H1 (cell line): ENCODE data around the gene NHSL2. TPM values are rescaled to one million over a fixed set of nuclear protein-coding genes. Genes with fewer than 3 reads are reported as not detected.

ENCODE experiments used
- CTCF ChIA-PET: fragments of 300-600 bp; sonication (Branson Sonifier 250); formaldehyde crosslinking; loops from one replicate; lab custom pipeline; 2021; ENCODE audit not compliant: partially characterized antibody; lab: Charles Lee
- POLR2A ChIA-PET: fragments of 300-600 bp; sonication (Branson Sonifier 250); formaldehyde crosslinking; loops from one replicate; lab custom pipeline; 2021; ENCODE audit warnings: inconsistent platforms; ENCODE audit not compliant: partially characterized antibody; lab: Charles Lee
- DNase-seq, 2 experiments: peaks; one replicate each; pipeline versions ENCODE4 v3.0.0 to v3.0.0-alpha.2; 2010 to 2022; ENCODE audit warnings: low spot score in 2 of 2, low read depth in 1 of 2, mixed read lengths in 1 of 2
- FAIRE-seq: peaks from 2 replicates; lab custom pipeline; 2011; peaks lifted over from hg19 to GRCh38; lab: Jason Lieb, UNC
- H2AFZ ChIP-seq: 2 replicates; pipeline ENCODE4 v1.8.1; 2012; ENCODE audit warnings: low read length, inconsistent platforms
- H2AK5ac ChIP-seq: 2 replicates; pipeline ENCODE4 v1.6.1; 2013; ENCODE audit warnings: low read depth, low read length
- H2BK120ac ChIP-seq: replicated peaks from 2 replicates; pipeline ENCODE3; 2013; ENCODE audit warnings: low read depth, low read length, inconsistent platforms
- H2BK12ac ChIP-seq: 2 replicates; pipeline ENCODE4 v1.6.1; 2013; ENCODE audit warnings: low read depth, low read length
- H2BK15ac ChIP-seq: 2 replicates; pipeline ENCODE4 v1.6.1; 2013; ENCODE audit warnings: low read length
- H2BK20ac ChIP-seq: 2 replicates; pipeline ENCODE4 v1.6.1; 2013; ENCODE audit warnings: low read length
- H2BK5ac ChIP-seq: 2 replicates; pipeline ENCODE4 v1.6.1; 2013; ENCODE audit warnings: low read depth, low read length
- H3K14ac ChIP-seq: 2 replicates; pipeline ENCODE4 v1.6.1; 2013; ENCODE audit warnings: inconsistent platforms; ENCODE audit not compliant: insufficient read length
- H3K18ac ChIP-seq: 2 replicates; pipeline ENCODE4 v1.6.1; 2013; ENCODE audit warnings: low read length; ENCODE audit errors: extremely low read depth
- H3K23ac ChIP-seq: 2 replicates; pipeline ENCODE4 v1.6.1; 2013; ENCODE audit warnings: inconsistent platforms; ENCODE audit not compliant: insufficient read length
- H3K23me2 ChIP-seq: 2 replicates; pipeline ENCODE4 v1.6.1; 2013; ENCODE audit warnings: low read depth, low read length
- H3K27ac ChIP-seq: 2 replicates; pipeline ENCODE4 v1.6.1; 2011; ENCODE audit warnings: low read depth, low read length, inconsistent platforms
- H3K27me3 ChIP-seq, 4 experiments: replicated peaks in 1 of 4; 1 replicate in 1 of 4; 2 replicates in 3 of 4; pipeline versions ENCODE4 v1.6.1 to v1.8.1; 2011 to 2013; ENCODE audit warnings: low read length in 3 of 4, mild to moderate bottlenecking in 3 of 4, inconsistent platforms in 2 of 4, mixed read lengths in 2 of 4, moderate library complexity in 1 of 4; ENCODE audit not compliant: control insufficient read depth in 3 of 4, insufficient read depth in 3 of 4; ENCODE audit errors: extremely low read depth in 1 of 4
- H3K36me3 ChIP-seq, 4 experiments: 2 replicates each; pipeline versions ENCODE4 v1.6.1 to v1.8.1; 2011 to 2013; ENCODE audit warnings: mild to moderate bottlenecking in 4 of 4, low read length in 3 of 4, moderate library complexity in 2 of 4, control low read depth in 1 of 4, inconsistent platforms in 1 of 4; ENCODE audit not compliant: insufficient read depth in 4 of 4, control insufficient read depth in 2 of 4
- H3K4ac ChIP-seq: replicated peaks from 2 replicates; pipeline ENCODE3; 2013; ENCODE audit warnings: low read length, low read depth, mixed read lengths, inconsistent platforms; ENCODE audit not compliant: insufficient read length
- H3K4me1 ChIP-seq, 4 experiments: replicated peaks in 1 of 4; 1 replicate in 1 of 4; 2 replicates in 3 of 4; pipeline versions ENCODE4 v1.6.1 to v1.8.1; 2011 to 2013; ENCODE audit warnings: low read length in 3 of 4, inconsistent platforms in 2 of 4, mixed read lengths in 1 of 4; ENCODE audit not compliant: insufficient read depth in 4 of 4, control insufficient read depth in 3 of 4
- H3K4me2 ChIP-seq, 2 experiments: 2 replicates each; pipeline versions ENCODE4 v1.6.1 to v1.8.1; 2011 to 2013; ENCODE audit warnings: low read depth in 2 of 2, low read length in 2 of 2, control low read depth in 1 of 2, inconsistent platforms in 1 of 2, mild to moderate bottlenecking in 1 of 2; ENCODE audit not compliant: insufficient read depth in 1 of 2
- H3K4me3 ChIP-seq, 4 experiments: fragments of 200-600, 300-600 bp in 1 of 4; sonication (generic), shearing (Covaris generic), sonication (Bioruptor Twin) in 1 of 4; 2 replicates each; pipeline versions ENCODE4 v1.5.1 to v1.8.1; 2011 to 2016; ENCODE audit warnings: low read length in 4 of 4, low read depth in 3 of 4, control low read depth in 2 of 4, inconsistent platforms in 2 of 4, mild to moderate bottlenecking in 2 of 4, mixed read lengths in 1 of 4, moderate library complexity in 1 of 4; ENCODE audit not compliant: insufficient read depth in 2 of 4; ENCODE audit errors: extremely low read depth in 1 of 4
- H3K56ac ChIP-seq: replicated peaks from 2 replicates; pipeline ENCODE3; 2013; ENCODE audit warnings: low read depth, mild to moderate bottlenecking, mixed read lengths, low read length, inconsistent platforms; ENCODE audit not compliant: insufficient read length
- H3K79me1 ChIP-seq: 2 replicates; pipeline ENCODE4 v1.6.1; 2013; ENCODE audit warnings: low read depth, low read length, control low read depth
- H3K79me2 ChIP-seq, 2 experiments: 2 replicates each; pipeline versions ENCODE4 v1.6.1 to v1.8.1; 2012 to 2013; ENCODE audit warnings: low read length in 2 of 2, mild to moderate bottlenecking in 2 of 2, inconsistent platforms in 1 of 2; ENCODE audit not compliant: insufficient read depth in 2 of 2, control insufficient read depth in 1 of 2
- H3K9ac ChIP-seq, 4 experiments: replicated peaks in 1 of 4; 1 replicate in 1 of 4; 2 replicates in 3 of 4; pipeline versions ENCODE4 v1.6.1 to v1.8.1; 2011 to 2013; ENCODE audit warnings: low read depth in 3 of 4, low read length in 3 of 4, control low read depth in 2 of 4, mild to moderate bottlenecking in 2 of 4, moderate library complexity in 2 of 4, inconsistent platforms in 1 of 4; ENCODE audit errors: extremely low read depth in 1 of 4
- H3K9me3 ChIP-seq, 2 experiments: 2 replicates each; pipeline versions ENCODE4 v1.6.1 to v1.8.1; 2012 to 2013; ENCODE audit warnings: mild to moderate bottlenecking in 2 of 2, moderate library complexity in 2 of 2, control low read depth in 1 of 2, inconsistent platforms in 1 of 2, low read depth in 1 of 2, low read length in 1 of 2, mixed read lengths in 1 of 2; ENCODE audit not compliant: insufficient read depth in 2 of 2
- H4K20me1 ChIP-seq, 2 experiments: replicated peaks in 1 of 2; 2 replicates each; pipeline versions ENCODE3 to v1.8.1; 2011 to 2013; ENCODE audit warnings: inconsistent platforms in 2 of 2, low read length in 2 of 2, mild to moderate bottlenecking in 1 of 2; ENCODE audit not compliant: insufficient read depth in 2 of 2, control insufficient read depth in 1 of 2
- H4K5ac ChIP-seq: 2 replicates; pipeline ENCODE4 v1.6.1; 2013; ENCODE audit warnings: low read length, low read depth, mixed read lengths, inconsistent platforms; ENCODE audit not compliant: insufficient read length
- H4K8ac ChIP-seq: 2 replicates; pipeline ENCODE4 v1.8.0; 2013; ENCODE audit warnings: mild to moderate bottlenecking, moderate library complexity, low read length, inconsistent platforms; ENCODE audit not compliant: insufficient read depth; ENCODE audit errors: extremely low read depth
- H4K91ac ChIP-seq: replicated peaks from 2 replicates; pipeline ENCODE3; 2013; ENCODE audit warnings: low read length, mixed read lengths, inconsistent platforms; ENCODE audit not compliant: insufficient read length
- CEBPB ChIP-seq: IDR thresholded peaks from 2 replicates; pipeline ENCODE4 v1.6.1; 2012; ENCODE audit warnings: low read depth, low read length
- JUND ChIP-seq: IDR thresholded peaks from 2 replicates; pipeline ENCODE4 v1.6.1; 2011; ENCODE audit warnings: mild to moderate bottlenecking, improper control_type of control experiment, low read length
- KDM1A ChIP-seq: fragments of 200-600, 300-600 bp; sonication (generic); IDR thresholded peaks from 2 replicates; pipeline ENCODE4 v1.7.1; 2016; ENCODE audit warnings: mild to moderate bottlenecking, low read length, borderline replicate concordance
- WGBS, 2 experiments: shearing (Covaris generic) in 1 of 2; methylation state at CpG; one replicate each; pipeline versions ENCODE4 v1.1.6 to v1.1.7; 2013 to 2015; ENCODE audit warnings: low lambda C conversion rate in 2 of 2, mixed read lengths in 2 of 2, inconsistent platforms in 1 of 2, low coverage in 1 of 2, missing lambda C conversion rate in 1 of 2; ENCODE audit not compliant: insufficient replicate concordance in 2 of 2, insufficient coverage in 1 of 2, insufficient read length in 1 of 2; ENCODE audit errors: extremely low coverage in 1 of 2, missing lambda C conversion rate in 1 of 2; 5-methylcytosine and 5-hydroxymethylcytosine counted together
- polyA plus RNA-seq, 7 experiments: library from polyadenylated mRNA; depleted of rRNA in 3 of 7; stranded (reverse) in 5 of 7; unstranded in 2 of 7; fragments of >200 nt in 5 of 7; fragments of 200-250 nt in 2 of 7; gene quantifications; 1 replicate in 5 of 7; 2 replicates in 1 of 7; 4 replicates in 1 of 7; pipeline versions ENCODE4 v1.2.1 to v1.2.3, GENCODE V29; 2011 to 2013; ENCODE audit warnings: missing spikeins in 2 of 7, mixed read lengths in 2 of 7
- total RNA-seq: library from RNA; stranded (reverse); fragmentation: NEBNext Ultra II Directional; extraction: Animal tissue kit (Norgen Biotek cat#: 25700); gene quantifications from 2 replicates; pipeline ENCODE4 v1.2.1, GENCODE V29; 2021
- TF ChIP-seq, protein P1 (sequence below): IDR thresholded peaks from 2 replicates; pipeline ENCODE4 v1.6.1; 2011; ENCODE audit warnings: low read length, improper control_type of control experiment

NHSL2 gene
- total and polyA plus RNA-seq, 2 of the 8 experiments (the other 6 are each of a cell fraction or from before 2014, with no cell fraction given): 3.7 to 7.2 TPM

DNA sequence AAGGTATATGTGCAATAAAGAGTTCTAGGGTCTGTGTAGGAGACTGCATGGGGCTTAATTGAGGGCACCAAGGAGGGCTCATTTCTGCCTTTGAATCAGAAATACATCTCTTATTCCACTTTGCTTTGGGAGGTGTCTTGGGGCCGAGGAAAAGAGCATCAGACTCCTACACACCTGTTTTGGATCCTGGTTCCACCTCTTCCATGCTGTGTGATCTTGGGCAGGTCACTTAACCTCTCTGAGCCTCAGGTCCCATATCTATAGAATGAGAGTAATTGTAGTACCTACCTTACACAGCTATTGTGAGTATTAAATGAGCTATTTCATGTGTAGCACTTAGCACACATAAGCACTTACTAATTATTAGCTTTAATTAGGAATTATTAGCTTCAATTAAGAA, 120.5 kb downstream of the NHSL2 start:
- H2BK15ac ChIP-seq: no peak overlapping the region
- no peaks in the 10 kb centered on the region for H3K79me2 ChIP-seq
- CTCF ChIA-PET: interaction anchor here (0.8 to 1.7 kb wide), 3 partner anchors 9 to 11 kb away, joined by 3 to 5 read pairs (median 5); no protein-coding TSS in a partner anchor
- H3K4me3 ChIP-seq: no peak overlapping the region
- no peak overlapping the region for H4K8ac ChIP-seq
- H3K27ac ChIP-seq: no peak overlapping the region
- H3K79me1 ChIP-seq: no peaks in the 10 kb centered on the region
- H3K4ac ChIP-seq: no peak overlapping the region
- H2AFZ ChIP-seq: no peak overlapping the region
- POLR2A ChIA-PET: interaction anchor here (0.6 to 1.8 kb wide), 4 partner anchors 14 to 199 kb away, joined by 3 to 5 read pairs (median 3); no protein-coding TSS in a partner anchor
- H2BK12ac ChIP-seq: no peak overlapping the region
- H3K18ac ChIP-seq: no peak overlapping the region
- H3K14ac ChIP-seq: no peak overlapping the region
- no peak overlapping the region for H2BK5ac ChIP-seq
- no peaks in the 10 kb centered on the region for H4K20me1 ChIP-seq
- H3K27me3 ChIP-seq: no peaks in the 10 kb centered on the region
- TF ChIP-seq, protein P1, sequence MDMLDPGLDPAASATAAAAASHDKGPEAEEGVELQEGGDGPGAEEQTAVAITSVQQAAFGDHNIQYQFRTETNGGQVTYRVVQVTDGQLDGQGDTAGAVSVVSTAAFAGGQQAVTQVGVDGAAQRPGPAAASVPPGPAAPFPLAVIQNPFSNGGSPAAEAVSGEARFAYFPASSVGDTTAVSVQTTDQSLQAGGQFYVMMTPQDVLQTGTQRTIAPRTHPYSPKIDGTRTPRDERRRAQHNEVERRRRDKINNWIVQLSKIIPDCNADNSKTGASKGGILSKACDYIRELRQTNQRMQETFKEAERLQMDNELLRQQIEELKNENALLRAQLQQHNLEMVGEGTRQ: no peak
- TF ChIP-seq KDM1A (peak; percentile 19; the same call in 1 of the 2 replicates), JUND (no peak), CEBPB (no peak)
- TF ChIP-seq, all 59 proteins: peak for 1
- no peaks in the 10 kb centered on the region for H3K23me2 ChIP-seq
- no peak overlapping the region for H4K91ac ChIP-seq
- H2BK20ac ChIP-seq: no peak overlapping the region
- FAIRE-seq: no peak
- no peak overlapping the region for H3K4me2 ChIP-seq
- H3K4me1 ChIP-seq: peaks cover 0 to 3% (median 0%) of the 10 kb centered on the region in 4 experiments; a peak in 1 of 7 replicates
- no peak overlapping the region for H4K5ac ChIP-seq
- H2BK120ac ChIP-seq: no peak overlapping the region
- DNase-seq: no peak
- H3K23ac ChIP-seq: no peak overlapping the region
- H3K36me3 ChIP-seq: no peaks in the 10 kb centered on the region
- H2AK5ac ChIP-seq: no peak overlapping the region
- no peaks in the 10 kb centered on the region for H3K9me3 ChIP-seq
- H3K9ac ChIP-seq: no peak overlapping the region
- 80% methylated on average over 1 of the region's 1 CpG; no CpG with 5 or more reads in 1 of the 2 experiments for WGBS, 2 experiments
- H3K56ac ChIP-seq: no peak overlapping the region
